HFF-Myc (cell line): ENCODE results near the gene TSBP1.
A peak's percentile ranks its signal among the peaks of the same experiment; 100 is the strongest.

Source experiments
- DNase-seq: peaks from one replicate; pipeline ENCODE4 v3.0.0-alpha.2; 2011; ENCODE audit warnings: low read depth; ENCODE audit errors: extremely low read depth
- H3K4me3 ChIP-seq: replicated peaks from 2 replicates; pipeline ENCODE4 v1.5.1; 2011; ENCODE audit warnings: low read depth, mild to moderate bottlenecking, control low read depth, low read length
- TF ChIP-seq, protein P1 (sequence below): IDR thresholded peaks from 2 replicates; pipeline ENCODE4 v1.5.1; 2012; ENCODE audit warnings: mild to moderate bottlenecking, low read depth, low read length, control low read depth; ENCODE audit errors: missing control alignments

TSBP1 gene

DNA sequence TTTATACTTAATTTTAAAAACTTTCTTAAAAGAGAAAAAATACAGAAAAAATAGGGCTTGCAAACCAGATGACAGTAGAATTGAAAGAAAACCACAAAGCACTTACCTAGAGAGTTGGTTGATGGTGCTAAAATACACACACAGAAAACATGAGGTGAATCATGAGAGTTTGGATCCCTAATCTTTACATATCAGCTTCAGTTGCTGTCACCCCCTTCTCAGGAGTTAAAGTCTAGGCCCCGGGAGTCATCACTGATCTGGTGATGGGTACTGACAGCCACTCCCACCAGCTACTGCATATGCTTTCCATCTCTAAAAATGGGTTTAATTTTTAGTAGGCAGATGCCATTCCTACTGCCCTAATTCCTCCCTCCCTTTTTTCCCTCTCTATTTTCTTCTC is 16.7 kb downstream of the TSBP1 start:
- TF ChIP-seq, protein P1, sequence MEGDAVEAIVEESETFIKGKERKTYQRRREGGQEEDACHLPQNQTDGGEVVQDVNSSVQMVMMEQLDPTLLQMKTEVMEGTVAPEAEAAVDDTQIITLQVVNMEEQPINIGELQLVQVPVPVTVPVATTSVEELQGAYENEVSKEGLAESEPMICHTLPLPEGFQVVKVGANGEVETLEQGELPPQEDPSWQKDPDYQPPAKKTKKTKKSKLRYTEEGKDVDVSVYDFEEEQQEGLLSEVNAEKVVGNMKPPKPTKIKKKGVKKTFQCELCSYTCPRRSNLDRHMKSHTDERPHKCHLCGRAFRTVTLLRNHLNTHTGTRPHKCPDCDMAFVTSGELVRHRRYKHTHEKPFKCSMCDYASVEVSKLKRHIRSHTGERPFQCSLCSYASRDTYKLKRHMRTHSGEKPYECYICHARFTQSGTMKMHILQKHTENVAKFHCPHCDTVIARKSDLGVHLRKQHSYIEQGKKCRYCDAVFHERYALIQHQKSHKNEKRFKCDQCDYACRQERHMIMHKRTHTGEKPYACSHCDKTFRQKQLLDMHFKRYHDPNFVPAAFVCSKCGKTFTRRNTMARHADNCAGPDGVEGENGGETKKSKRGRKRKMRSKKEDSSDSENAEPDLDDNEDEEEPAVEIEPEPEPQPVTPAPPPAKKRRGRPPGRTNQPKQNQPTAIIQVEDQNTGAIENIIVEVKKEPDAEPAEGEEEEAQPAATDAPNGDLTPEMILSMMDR = no peak
- no peak for DNase-seq
- H3K4me3 ChIP-seq = no peak overlapping the region

DNA sequence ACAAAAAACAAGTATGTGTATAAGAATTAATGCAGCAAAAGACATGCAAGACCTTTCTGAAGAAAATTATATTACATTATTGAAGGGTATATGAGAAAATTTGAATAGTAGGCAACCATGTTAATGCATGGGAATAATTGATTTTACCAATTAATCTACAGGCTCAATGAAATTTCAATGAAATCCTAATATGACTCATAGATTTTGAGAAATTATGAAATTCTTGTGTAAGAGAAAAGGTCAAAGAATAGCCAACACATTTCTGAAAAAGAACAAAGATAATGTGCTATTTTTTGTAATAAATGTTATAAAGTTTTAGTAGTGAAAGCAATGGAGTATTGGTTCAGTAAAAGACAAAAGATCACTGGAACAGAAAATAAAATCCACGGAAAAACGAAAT is 18.4 kb downstream of the TSBP1 start:
- no peak for DNase-seq
- TF ChIP-seq, protein P1 = no peak
- H3K4me3 ChIP-seq = no peak overlapping the region

DNA sequence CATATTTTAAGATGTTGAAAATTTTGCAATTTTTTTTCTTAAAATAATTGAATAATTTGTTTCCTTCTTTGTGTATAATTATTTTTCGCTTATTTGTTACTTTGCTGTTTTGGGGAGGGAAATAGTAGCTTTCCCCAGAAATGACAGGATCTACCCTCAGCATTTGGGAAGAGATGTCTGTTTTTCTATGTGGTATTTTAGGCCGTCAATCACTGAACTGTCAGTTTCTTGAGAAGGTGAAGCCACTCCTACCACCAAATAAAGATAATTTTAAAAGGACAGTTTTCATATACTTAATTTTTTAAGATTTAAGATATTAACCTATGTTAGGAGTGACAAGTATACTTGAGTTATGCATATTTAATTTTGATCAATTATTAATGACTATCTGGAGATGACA is 31.5 kb downstream of the TSBP1 start:
- TF ChIP-seq, protein P1 = no peak
- no peak for DNase-seq
- no peak overlapping the region for H3K4me3 ChIP-seq

GRCh38 chr6:32337186-32337805 is 34.4 kb downstream of the TSBP1 start:
- TF ChIP-seq, protein P1 = no peak
- DNase-seq = no peak
- H3K4me3 ChIP-seq = no peak overlapping the region

DNA sequence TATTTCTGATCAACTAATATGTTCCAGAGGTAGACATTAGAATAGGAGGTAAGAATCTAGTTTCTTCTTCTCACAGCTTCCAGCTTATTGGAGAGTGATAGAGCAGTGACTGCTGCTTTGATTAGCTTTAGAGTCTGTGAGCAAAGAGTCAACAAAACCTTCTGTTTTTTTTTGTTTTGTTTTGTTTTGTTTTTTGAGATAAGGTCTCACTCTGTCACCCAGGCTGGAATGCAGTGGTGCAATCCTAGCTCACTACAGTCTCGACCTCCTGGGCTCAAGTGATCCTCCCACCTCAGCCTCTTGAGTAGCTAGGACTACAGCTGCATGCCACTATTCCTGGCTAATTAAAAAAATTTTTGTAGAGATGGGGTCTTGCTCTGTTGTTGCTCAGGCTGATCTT is 39.3 kb downstream of the TSBP1 start:
- TF ChIP-seq, protein P1 = no peak
- no peak for DNase-seq
- H3K4me3 ChIP-seq = no peak overlapping the region

DNA sequence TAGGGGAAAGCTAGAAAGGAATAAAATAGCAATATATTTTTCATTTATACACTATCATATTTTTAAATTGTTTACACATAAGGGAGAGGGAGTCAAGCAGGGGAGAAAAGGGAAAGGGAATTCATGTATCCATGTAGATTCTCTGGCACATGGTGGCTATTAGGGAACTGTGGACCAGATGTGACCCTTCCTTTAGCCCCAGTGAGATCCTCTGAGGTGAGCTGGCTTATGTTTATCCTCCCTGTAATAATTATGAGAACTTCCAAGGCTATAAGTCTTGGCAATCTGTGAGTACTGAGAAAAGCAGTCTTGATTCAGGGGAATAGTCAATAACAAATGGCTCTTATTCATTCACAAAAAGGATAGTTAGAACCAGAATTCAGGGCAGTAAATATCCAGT is 42.6 kb downstream of the TSBP1 start:
- TF ChIP-seq, protein P1 = no peak
- no peak overlapping the region for H3K4me3 ChIP-seq
- DNase-seq = peak; percentile 21

DNA sequence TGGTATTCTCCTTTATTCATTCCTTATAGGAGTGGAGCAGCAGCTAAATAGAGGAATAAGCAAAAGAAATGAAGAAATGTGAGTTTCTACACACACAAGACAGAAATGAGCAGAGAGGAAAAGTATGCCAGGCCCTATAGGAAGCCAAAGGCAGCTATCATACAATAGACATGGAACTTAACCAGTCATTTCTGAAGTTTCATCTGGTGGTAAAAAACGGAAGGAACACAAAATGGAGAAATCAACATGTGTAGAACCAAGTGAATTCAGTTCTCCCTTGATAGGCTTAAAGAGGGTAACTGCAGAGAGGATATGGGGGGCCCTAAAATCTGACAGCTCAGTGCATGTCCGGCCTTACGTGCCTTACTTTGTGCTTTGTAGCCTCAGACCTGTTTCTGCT is 44.6 kb downstream of the TSBP1 start:
- no peak for DNase-seq
- no peak overlapping the region for H3K4me3 ChIP-seq
- TF ChIP-seq, protein P1 = no peak
